OCI-M2 (cell line): ENCODE data around the gene TREML1.

ENCODE experiments used
- DNase-seq: peaks from one replicate; lab custom pipeline; 2025; ENCODE audit not compliant: unreplicated experiment; lab: John Stamatoyannopoulos, UW

Gene TREML1

GRCh38 chr6:41179163-41179562 is 25.0 kb upstream of the TREML1 start:
- no peak for DNase-seq

DNA sequence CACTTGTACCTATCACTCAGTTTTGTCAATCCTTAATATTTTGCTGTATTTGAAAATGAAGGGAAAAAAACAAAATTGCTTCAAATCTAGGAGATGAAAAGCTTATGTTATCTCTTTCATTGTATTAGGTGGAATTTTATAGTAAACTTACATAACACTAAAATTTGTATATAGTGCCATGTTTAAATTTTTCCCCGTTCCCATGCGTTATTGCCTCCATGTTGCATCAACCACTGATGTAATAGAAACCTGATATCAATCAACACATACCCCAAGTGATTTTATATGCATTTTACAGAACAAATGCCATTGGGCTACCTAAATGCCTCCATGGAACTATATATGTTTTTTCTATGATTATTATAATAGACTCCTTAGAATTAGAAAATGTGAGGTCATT is 23.5 kb upstream of the TREML1 start:
- no peak for DNase-seq

- DNase-seq: no peak
Measured at GRCh38 chr6:41177287-41177686, 23.1 kb upstream of the TREML1 start.

GRCh38 chr6:41176189-41176588 is 22.0 kb upstream of the TREML1 start:
- no peak for DNase-seq

- DNase-seq: no peak
Measured at GRCh38 chr6:41175084-41175483, 20.9 kb upstream of the TREML1 start.

GRCh38 chr6:41174610-41175009 is 20.5 kb upstream of the TREML1 start:
- no peak for DNase-seq

DNA sequence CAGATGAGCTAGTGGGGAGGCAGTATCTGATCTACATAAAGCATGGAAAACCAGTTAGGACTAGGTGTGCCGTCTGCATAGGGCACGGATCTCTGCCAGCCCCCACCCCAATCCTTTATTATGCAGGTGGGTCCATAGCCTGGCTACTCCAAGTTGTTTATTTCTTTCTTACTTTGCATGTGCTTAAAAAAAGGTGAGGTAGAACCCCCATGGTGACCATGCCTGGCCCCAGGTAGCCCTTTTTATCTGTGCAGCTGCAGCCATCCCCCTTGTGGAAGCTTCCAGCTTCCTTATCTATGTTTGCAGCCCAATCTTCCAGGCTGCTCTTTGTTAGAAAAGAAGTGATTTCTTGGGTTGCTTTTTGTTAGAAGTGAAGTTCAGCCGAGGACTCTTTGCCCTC is 17.8 kb upstream of the TREML1 start:
- DNase-seq: no peak

DNA sequence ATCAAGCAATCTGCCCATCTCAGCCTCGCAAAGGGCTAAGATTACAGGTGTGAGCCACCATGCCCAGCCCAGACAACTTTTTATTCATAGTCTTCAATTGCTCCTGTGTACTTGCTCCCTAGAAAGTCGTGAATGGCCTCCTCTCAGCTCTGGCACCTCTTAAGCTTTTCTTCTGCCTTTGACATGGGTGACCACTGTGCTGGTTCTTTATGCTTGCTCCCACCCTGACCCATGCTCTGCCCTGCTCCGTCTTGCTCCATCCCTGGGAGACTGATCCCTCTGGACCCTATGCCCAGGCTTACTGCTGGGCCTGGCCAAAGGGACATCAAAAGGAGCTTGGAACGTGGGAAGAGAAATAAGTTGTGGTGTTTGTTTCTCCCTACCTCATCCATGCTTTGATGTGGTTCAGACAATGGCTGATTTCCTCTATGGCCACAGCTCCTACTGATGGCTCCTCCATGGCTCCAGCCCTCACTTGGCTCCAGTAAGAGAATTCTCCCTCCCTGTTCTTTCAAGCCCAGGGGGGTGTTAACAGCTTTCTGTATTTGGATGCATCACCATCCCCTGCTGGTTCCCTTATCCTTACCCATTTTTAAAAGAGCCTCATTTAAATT is 16.5 kb upstream of the TREML1 start:
- no peak for DNase-seq

DNA sequence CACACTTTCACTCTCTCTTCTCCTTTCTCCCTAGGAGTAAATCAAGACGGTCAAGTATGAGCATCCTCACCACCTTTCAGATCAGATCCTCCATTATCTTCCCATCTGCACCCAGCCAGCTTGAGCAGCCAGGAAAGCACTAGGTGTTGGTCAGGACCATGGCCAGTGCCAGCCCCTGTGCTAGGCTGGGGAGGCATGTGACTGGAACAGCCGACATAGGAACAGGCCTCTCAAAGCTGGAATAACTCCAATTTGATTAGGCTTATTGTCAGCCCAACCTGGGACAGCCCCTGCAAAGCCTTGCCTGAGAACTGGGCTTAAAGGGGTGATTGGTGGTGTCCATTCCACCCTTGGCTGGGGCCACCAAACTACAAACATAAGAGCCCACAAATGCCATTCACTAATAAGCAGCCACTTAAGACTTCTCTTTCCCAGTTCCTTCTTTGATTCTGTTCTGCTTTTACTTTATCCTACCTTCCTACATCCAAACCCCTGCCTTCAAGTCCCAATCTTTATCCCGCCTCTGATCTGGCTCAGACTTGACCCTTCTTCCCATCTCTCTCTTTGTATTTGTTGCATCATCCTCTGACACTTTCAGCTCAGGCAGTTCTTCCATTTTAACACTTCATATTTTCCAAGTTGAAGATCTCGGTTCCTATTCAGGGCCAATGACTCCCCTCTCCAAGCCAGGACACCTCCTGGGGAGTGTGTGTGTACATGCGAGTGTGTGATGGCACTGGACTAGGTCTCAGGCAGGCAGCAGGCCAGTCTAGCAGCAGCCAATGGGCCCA is 13.2 kb upstream of the TREML1 start:
- DNase-seq: no peak

DNA sequence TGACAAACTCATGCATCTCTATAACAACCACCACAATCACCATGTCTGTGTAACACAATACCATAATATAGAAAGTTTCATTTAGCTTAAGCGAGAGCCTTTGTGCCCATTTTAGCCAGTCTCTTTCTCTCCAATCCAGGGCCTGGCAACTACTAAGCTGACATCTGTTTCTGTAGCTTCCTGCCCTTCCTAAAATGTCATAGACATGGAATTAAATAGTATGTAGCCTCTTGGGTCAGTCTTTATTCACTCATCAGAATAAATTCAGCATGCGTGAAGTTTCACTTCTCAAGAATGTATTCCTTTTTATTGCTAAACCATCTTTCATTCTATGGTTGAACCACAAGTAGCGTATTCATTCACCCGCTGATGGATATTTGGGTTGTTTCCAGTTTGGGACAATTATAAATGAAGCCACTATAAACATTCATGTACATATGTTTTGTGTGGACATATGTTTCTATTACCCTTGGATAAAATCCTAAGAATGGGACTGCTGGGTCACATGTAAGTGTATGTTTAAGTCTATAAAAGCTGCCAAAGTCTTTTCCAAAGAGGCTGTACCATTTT is 10.5 kb upstream of the TREML1 start:
- DNase-seq: no peak

DNA sequence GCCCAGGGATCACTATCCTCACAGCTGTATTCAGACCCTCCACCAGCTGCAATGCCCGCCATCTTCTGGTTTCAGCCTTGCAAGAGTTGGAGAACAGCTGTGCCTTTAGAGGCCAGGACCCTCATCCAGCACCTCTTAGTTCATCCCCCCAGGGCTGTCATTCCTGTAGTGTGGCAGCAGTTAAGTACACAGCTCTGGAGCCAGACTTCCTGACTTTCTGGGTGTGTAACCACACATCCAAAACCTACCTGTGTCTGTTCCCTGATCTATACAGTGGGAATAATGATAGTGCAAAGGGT is 9.2 kb upstream of the TREML1 start:
- no peak for DNase-seq

- DNase-seq: no peak
Measured at GRCh38 chr6:41162687-41163418, 8.7 kb upstream of the TREML1 start, which contains the start of gene TREM2. TSS of gene TREM2 (minus strand) at chr6:41163116. CDS start at chr6:41163082, 34 bp downstream.

DNA sequence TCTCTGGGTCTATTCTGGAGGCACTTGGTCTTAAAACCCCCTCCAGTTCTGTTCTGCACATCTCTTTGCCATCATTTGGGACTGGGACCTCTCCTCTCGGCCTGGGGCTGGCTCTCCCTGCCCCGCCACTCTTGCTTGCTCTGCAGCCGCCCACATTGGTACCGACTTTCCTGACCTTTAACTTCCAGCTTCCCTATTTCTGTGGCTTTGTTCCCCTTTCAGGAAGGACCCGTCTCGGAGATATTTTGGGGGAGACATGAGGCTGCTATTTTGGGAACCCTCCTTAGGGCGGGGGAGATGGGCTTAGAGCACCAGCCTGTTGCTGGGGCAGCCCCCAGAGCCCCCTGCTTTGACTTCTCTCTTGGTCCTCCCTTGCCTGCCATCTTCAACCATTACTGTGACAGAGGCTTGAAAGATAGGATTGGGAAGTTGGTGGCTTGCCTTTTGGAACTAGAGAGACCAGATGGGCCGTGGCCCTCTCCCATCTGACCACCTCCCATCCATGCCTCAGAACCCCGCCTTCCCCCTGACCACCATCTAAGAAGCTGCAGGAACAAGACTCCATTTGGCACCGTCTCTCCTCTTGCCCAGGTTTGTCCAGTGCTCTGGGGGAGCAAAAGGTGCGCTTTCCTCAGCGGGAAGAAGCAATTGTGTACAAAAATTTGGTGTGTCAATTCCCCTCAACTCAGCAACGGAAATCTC is 7.9 kb upstream of the TREML1 start:
- no peak for DNase-seq

- DNase-seq: no peak
Measured at GRCh38 chr6:41161380-41161779, 7.2 kb upstream of the TREML1 start.

GRCh38 chr6:41160933-41161332 is 6.8 kb upstream of the TREML1 start:
- no peak for DNase-seq

- no peak for DNase-seq
Measured at GRCh38 chr6:41159415-41160082, 5.4 kb upstream of the TREML1 start.

GRCh38 chr6:41157323-41157722 is 3.2 kb upstream of the TREML1 start:
- DNase-seq: no peak

GRCh38 chr6:41156771-41157170 is 2.6 kb upstream of the TREML1 start:
- DNase-seq: no peak

GRCh38 chr6:41156001-41156400 is 1.9 kb upstream of the TREML1 start:
- DNase-seq: no peak

GRCh38 chr6:41155132-41155805 is 1.1 kb upstream of the TREML1 start:
- no peak for DNase-seq
